Activated CD8-positive, alpha-beta T cell treated with anti-CD3 and anti-CD28 coated beads for 36 hours (primary cell): ENCODE results near the gene CLEC10A. TPM values are rescaled to one million over a fixed set of nuclear protein-coding genes. Genes with fewer than 3 reads are reported as not detected.

Experiments used
- ATAC-seq: fragments of 200-7000 bp; cut with Tn5 transposase; one replicate; pipeline ENCODE4 v1.10.0; 2021; ENCODE audit warnings: mild to moderate bottlenecking, moderate library complexity
- CTCF ChIA-PET: fragments of 350-600 bp; sonication (Branson Sonifier 250); formaldehyde crosslinking; loops from one replicate; lab custom pipeline; 2021; ENCODE audit warnings: antibody characterized with exemption; lab: Charles Lee
- POLR2A ChIA-PET: fragments of 350-600 bp; sonication (Branson Sonifier 250); formaldehyde crosslinking; loops from one replicate; lab custom pipeline; 2021; ENCODE audit warnings: antibody characterized with exemption; lab: Charles Lee
- DNase-seq: peaks from one replicate; pipeline ENCODE4 v3.0.0-alpha.2; 2020
- H3K27ac Mint-ChIP-seq: one replicate; pipeline ENCODE4 v1.8.0; 2021; ENCODE audit warnings: mild to moderate bottlenecking, mixed read lengths
- H3K27me3 Mint-ChIP-seq: one replicate; pipeline ENCODE4 v1.8.0; 2021; ENCODE audit warnings: mixed read lengths
- H3K36me3 Mint-ChIP-seq: one replicate; pipeline ENCODE4 v1.8.0; 2021; ENCODE audit warnings: low read depth, mixed read lengths
- H3K4me1 Mint-ChIP-seq: one replicate; pipeline ENCODE4 v1.8.0; 2021; ENCODE audit warnings: low read depth, mixed read lengths
- H3K4me3 Mint-ChIP-seq: one replicate; pipeline ENCODE4 v1.8.0; 2021; ENCODE audit warnings: mild to moderate bottlenecking, moderate library complexity, mixed read lengths
- H3K9me3 Mint-ChIP-seq: one replicate; pipeline ENCODE4 v1.8.0; 2021; ENCODE audit warnings: mixed read lengths
- CTCF ChIP-seq: fragments of 200-600 bp; IDR thresholded peaks from one replicate; pipeline ENCODE4 v1.8.0; 2022; ENCODE audit warnings: antibody characterized with exemption, mild to moderate bottlenecking
- intact Hi-C: fragments of 100-400 bp; cut with micrococcal nuclease; formaldehyde crosslinking; loops from one replicate; pipeline ENCODE4 v1.10.0; 2022
- total RNA-seq, 2 experiments: library from RNA; stranded (reverse); gene quantifications; one replicate each; pipeline ENCODE4 v1.2.3, GENCODE V29; 2021

CLEC10A gene
- total RNA-seq, 2 experiments from 2014 or later: not detected

- H3K36me3 Mint-ChIP-seq: no peaks in the 10 kb centered on the region
These were observed 15.8 kb downstream of the CLEC10A start for GRCh38 chr17:7064261-7064660.

GRCh38 chr17:7063518-7064094, 16.4 kb downstream of the CLEC10A start:
- ChIA-PET POLR2A (no interaction called here), CTCF (interaction anchor here (0.9 to 1.2 kb wide), 3 partner anchors 18 to 73 kb away, joined by 3 to 4 read pairs (median 3); no protein-coding TSS in a partner anchor)
- Mint-ChIP-seq H3K27me3 (peaks cover 10% of the 10 kb centered on the region), H3K36me3 (no peaks in the 10 kb centered on the region), H3K9me3 (peaks cover 9% of the 10 kb centered on the region), H3K27ac (peak overlapping the region; percentile 22), H3K4me3 (no peak overlapping the region), H3K4me1 (peaks cover 18% of the 10 kb centered on the region)
- TF ChIP-seq CTCF: no peak
- ATAC-seq (no peak), DNase-seq (no peak)
- intact Hi-C loops: no loop called here

More at GRCh38 chr17:7064261-7064660, 15.8 kb downstream of the CLEC10A start:
- H3K4me3 Mint-ChIP-seq: no peak overlapping the region
- H3K9me3 Mint-ChIP-seq: peaks cover 14% of the 10 kb centered on the region
- TF ChIP-seq CTCF: no peak
- intact Hi-C loops: no loop called here
- H3K27me3 Mint-ChIP-seq: peaks cover 10% of the 10 kb centered on the region
- peaks cover 12% of the 10 kb centered on the region for H3K4me1 Mint-ChIP-seq
- POLR2A ChIA-PET: no interaction called here
- CTCF ChIA-PET: interaction anchor here (1.1 kb wide), 1 partner anchor 12 kb away, joined by 6 read pairs; no protein-coding TSS in a partner anchor
- H3K27ac Mint-ChIP-seq: no peak overlapping the region
- no peak for DNase-seq
- no peak for ATAC-seq

GRCh38 chr17:7060165-7060891, 19.7 kb downstream of the CLEC10A start:
- POLR2A ChIA-PET: interaction anchor here (1.1 kb wide), 1 partner anchor 14 kb away, joined by 3 read pairs; no protein-coding TSS in a partner anchor
- H3K4me3 Mint-ChIP-seq: no peak overlapping the region
- intact Hi-C loops: no loop called here
- no peak for TF ChIP-seq CTCF
- H3K27ac Mint-ChIP-seq: peak overlapping the region; percentile 85
- DNase-seq (peak; percentile 74), ATAC-seq (peak; percentile 92)
- H3K27me3 Mint-ChIP-seq: peaks cover 10% of the 10 kb centered on the region
- H3K4me1 Mint-ChIP-seq: peaks cover 18% of the 10 kb centered on the region
- no peaks in the 10 kb centered on the region for H3K9me3 Mint-ChIP-seq
- no peaks in the 10 kb centered on the region for H3K36me3 Mint-ChIP-seq
- CTCF ChIA-PET: interaction anchor here (0.6 to 1.5 kb wide), 8 partner anchors 9 to 262 kb away, joined by 3 to 8 read pairs (median 3); no protein-coding TSS in a partner anchor

- Mint-ChIP-seq H3K27ac (no peak overlapping the region), H3K36me3 (no peaks in the 10 kb centered on the region), H3K9me3 (no peaks in the 10 kb centered on the region), H3K27me3 (peaks cover 9% of the 10 kb centered on the region), H3K4me3 (no peak overlapping the region), H3K4me1 (peaks cover 18% of the 10 kb centered on the region)
- ChIA-PET POLR2A (no interaction called here), CTCF (interaction anchor here (0.6 to 2.6 kb wide), 2 partner anchors 118 to 143 kb away, joined by 3 to 10 read pairs; no protein-coding TSS in a partner anchor)
- intact Hi-C loops: no loop called here
- ATAC-seq: no peak
- no peak for DNase-seq
- no peak for TF ChIP-seq CTCF
These were observed 21.1 kb downstream of the CLEC10A start for GRCh38 chr17:7058831-7059447.
